HepG2 (cell line): ENCODE data around the gene CISTR. TPM values are rescaled to one million over a fixed set of nuclear protein-coding genes. Genes with fewer than 3 reads are reported as not detected.

Experiments
- ATAC-seq: fragments of 200-7000 bp; cut with Tn5 transposase; 3 replicates; pipeline ENCODE4 v1.9.1; 2020; ENCODE audit warnings: mild to moderate bottlenecking, moderate library complexity
- BruUV-seq: library from RNA; stranded (reverse); fragments of 400-500 nt; replicated peaks from 2 replicates; lab custom pipeline; 2021; lab: Mats Ljungman, UMichigan
- CTCF ChIA-PET: fragments of 300-600 bp; formaldehyde crosslinking; extraction: SDS; loops from one replicate; lab custom pipeline; 2021; ENCODE audit warnings: low total read pairs, inconsistent platforms, low intra/inter-chr PET ratio; lab: Yijun Ruan, JAX
- POLR2A ChIA-PET: fragments of 350-600 bp; sonication (Branson Sonifier 250); formaldehyde crosslinking; loops from one replicate; lab custom pipeline; 2020; ENCODE audit warnings: antibody characterized with exemption, inconsistent platforms; lab: Yijun Ruan, JAX
- DNase-seq: peaks from one replicate; pipeline ENCODE4 v3.0.0-alpha.2; 2015; ENCODE audit warnings: low spot score
- FAIRE-seq: peaks from 3 replicates; lab custom pipeline; 2011; peaks lifted over from hg19 to GRCh38; lab: Jason Lieb, UNC
- H2AFZ ChIP-seq: one replicate; pipeline ENCODE4 v1.6.1; 2011; ENCODE audit warnings: low read length, inconsistent platforms
- H3K27ac ChIP-seq: fragments of 300-600 bp; 3 replicates; pipeline ENCODE4 v1.8.0; 2011; ENCODE audit warnings: mixed run types, mild to moderate bottlenecking, mixed read lengths, low read length, inconsistent platforms; ENCODE audit not compliant: insufficient read depth; ENCODE audit errors: extremely low read length
- H3K27me3 ChIP-seq, 2 experiments: fragments of 200-600 bp in 1 of 2; 2 replicates in 1 of 2; 3 replicates in 1 of 2; pipeline versions ENCODE4 v1.6.0 to v1.8.0; 2011; ENCODE audit warnings: low read length in 2 of 2, mild to moderate bottlenecking in 2 of 2, moderate library complexity in 2 of 2, inconsistent platforms in 1 of 2; ENCODE audit not compliant: insufficient read depth in 2 of 2, control insufficient read depth in 1 of 2
- H3K36me3 ChIP-seq, 2 experiments: fragments of 200-600 bp in 1 of 2; replicated peaks in 1 of 2; 2 replicates in 1 of 2; 3 replicates in 1 of 2; pipeline versions ENCODE4 v1.5.1 to v1.8.0; 2011; ENCODE audit warnings: low read length in 2 of 2, inconsistent platforms in 1 of 2; ENCODE audit not compliant: insufficient read depth in 2 of 2, control insufficient read depth in 1 of 2
- H3K4me1 ChIP-seq: 2 replicates; pipeline ENCODE4 v1.5.1; 2012; ENCODE audit warnings: low read length, inconsistent platforms; ENCODE audit not compliant: insufficient read depth
- H3K4me2 ChIP-seq: 2 replicates; pipeline ENCODE4 v1.6.0; 2011; ENCODE audit warnings: low read depth, low read length, inconsistent platforms
- H3K4me3 ChIP-seq, 3 experiments: fragments of 200-600 bp in 1 of 3; sonication (generic), shearing (Covaris generic) in 1 of 3; replicated peaks in 1 of 3; 2 replicates each; pipeline ENCODE4 v1.5.1; 2011 to 2016; ENCODE audit warnings: low read length in 3 of 3, inconsistent platforms in 2 of 3, low read depth in 2 of 3, mild to moderate bottlenecking in 2 of 3, control low read depth in 1 of 3, mixed read lengths in 1 of 3; ENCODE audit not compliant: insufficient read depth in 1 of 3
- H3K79me2 ChIP-seq: one replicate; pipeline ENCODE4 v1.6.1; 2011; ENCODE audit warnings: low read length, inconsistent platforms; ENCODE audit not compliant: insufficient read depth
- H3K9ac ChIP-seq: 2 replicates; pipeline ENCODE4 v1.6.0; 2011; ENCODE audit warnings: mild to moderate bottlenecking, low read depth, low read length, inconsistent platforms; ENCODE audit not compliant: insufficient read depth
- H3K9me3 ChIP-seq: 2 replicates; pipeline ENCODE4 v1.5.1; 2012; ENCODE audit warnings: mild to moderate bottlenecking, low read length
- H4K20me1 ChIP-seq: 2 replicates; pipeline ENCODE4 v1.6.0; 2011; ENCODE audit warnings: inconsistent platforms, mild to moderate bottlenecking, low read length, moderate library complexity; ENCODE audit not compliant: insufficient read depth
- HIC2 ChIP-seq: sonication (generic); formaldehyde crosslinking; IDR thresholded peaks from 2 replicates; pipeline ENCODE4 v1.9.0; 2022; ENCODE audit warnings: low read depth, missing genetic modification reagents
- KMT2B ChIP-seq: IDR thresholded peaks from 2 replicates; pipeline ENCODE4 v1.6.1; 2016; ENCODE audit warnings: missing genetic modification reagents, missing compliant biosample characterization
- MYPOP ChIP-seq: sonication (generic); formaldehyde crosslinking; IDR thresholded peaks from 2 replicates; pipeline ENCODE4 v1.8.1; 2023; ENCODE audit warnings: mild to moderate bottlenecking, moderate library complexity, missing genetic modification reagents
- REPIN1 ChIP-seq: sonication (generic); formaldehyde crosslinking; IDR thresholded peaks from 2 replicates; pipeline ENCODE4 v1.8.0; 2022; ENCODE audit warnings: missing genetic modification reagents, low read depth, mild to moderate bottlenecking, borderline replicate concordance
- SMYD3 ChIP-seq: sonication (generic); formaldehyde crosslinking; IDR thresholded peaks from 2 replicates; pipeline ENCODE4 v1.8.1; 2023; ENCODE audit warnings: mild to moderate bottlenecking, missing genetic modification reagents
- ZNF143 ChIP-seq: sonication (generic); formaldehyde crosslinking; IDR thresholded peaks from 2 replicates; pipeline ENCODE4 v1.4.0; 2020; ENCODE audit warnings: missing genetic modification reagents
- ZNF776 ChIP-seq: sonication (generic); formaldehyde crosslinking; IDR thresholded peaks from 2 replicates; pipeline ENCODE4 v1.4.0; 2020; ENCODE audit warnings: mild to moderate bottlenecking, missing genetic modification reagents
- ZSCAN20 ChIP-seq: sonication (generic); formaldehyde crosslinking; IDR thresholded peaks from 2 replicates; pipeline ENCODE4 v1.4.0; 2020; ENCODE audit warnings: missing genetic modification reagents, mild to moderate bottlenecking, borderline replicate concordance
- WGBS: methylation state at CpG from one replicate; pipeline ENCODE4 v1.1.6; 2017; ENCODE audit warnings: low lambda C conversion rate; 5-methylcytosine and 5-hydroxymethylcytosine counted together
- in situ Hi-C: cut with HindIII; loops from 2 replicates; pipeline ENCODE4 v1.10.0; 2017; ENCODE audit warnings: low pct_unique_long_range_greater_than_20kb; ENCODE audit not compliant: extremely low pct_ligation_motif_present
- intact Hi-C: fragments of 100-400 bp; cut with micrococcal nuclease; formaldehyde crosslinking; loops from one replicate; pipeline ENCODE4 v1.10.0; 2022; ENCODE audit not compliant: unreplicated experiment
- polyA plus RNA-seq, 8 experiments: library from polyadenylated mRNA; depleted of rRNA in 3 of 8; stranded (reverse) in 7 of 8; unstranded in 1 of 8; fragments of >200 nt; fragmentation: Illumina TruSeq in 4 of 8; extraction: Trizol in 4 of 8; gene quantifications; 2 replicates each; pipeline versions ENCODE4 v1.2.1 to v1.2.3, GENCODE V29; 2011 to 2016; ENCODE audit warnings: low read depth in 4 of 8, missing spikeins in 1 of 8, mixed read lengths in 1 of 8; ENCODE audit not compliant: insufficient read depth in 1 of 8
- total RNA-seq, 5 experiments: library from RNA; depleted of rRNA; stranded (reverse); fragments of >200 nt; fragmentation: Illumina TruSeq; extraction: Trizol; gene quantifications; 2 replicates each; pipeline ENCODE4 v1.2.3, GENCODE V29; 2016; ENCODE audit warnings: low read depth in 1 of 5
- TF ChIP-seq, protein P1 (sequence below): sonication (generic); formaldehyde crosslinking; IDR thresholded peaks from 2 replicates; pipeline ENCODE4 v1.5.1; 2020; ENCODE audit warnings: missing genetic modification reagents, mild to moderate bottlenecking, borderline replicate concordance
- TF ChIP-seq, protein P2 (sequence below): IDR thresholded peaks from 2 replicates; pipeline ENCODE4 v1.4.0; 2020; ENCODE audit warnings: mild to moderate bottlenecking, missing genetic modification reagents
- TF ChIP-seq, protein P3 (sequence below): sonication (generic); formaldehyde crosslinking; conservative IDR thresholded peaks from 2 replicates; pipeline ENCODE4 v1.4.0; 2020; ENCODE audit warnings: missing genetic modification reagents

The CISTR gene
- total and polyA plus RNA-seq, 2 of the 13 experiments (the other 11 are each of a cell fraction or from before 2014, with no cell fraction given), result not detected

DNA sequence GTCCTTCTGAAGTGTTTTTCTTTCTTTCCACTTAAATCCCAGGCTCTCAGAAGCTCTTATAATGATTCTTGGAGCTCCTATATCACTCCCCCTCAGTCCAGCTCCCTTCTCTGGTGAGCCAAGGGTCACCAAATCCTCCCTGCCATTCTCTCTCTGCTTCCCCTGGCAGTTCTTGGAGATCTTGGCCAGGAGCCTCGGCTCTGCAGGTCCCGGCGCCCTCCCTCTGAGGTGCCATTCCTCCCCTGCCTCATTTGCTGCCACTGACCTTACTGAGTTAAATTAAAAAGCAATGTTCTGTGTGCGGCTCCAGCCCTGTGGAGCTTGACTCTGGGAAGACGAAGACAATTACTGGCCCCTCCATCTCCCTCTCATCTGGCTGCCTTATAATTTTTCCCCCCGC is 7.0 kb downstream of the CISTR start (continued):
- TF ChIP-seq ZNF143 (no peak), MYPOP (CRISPR knock-in tag) (no peak)

DNA sequence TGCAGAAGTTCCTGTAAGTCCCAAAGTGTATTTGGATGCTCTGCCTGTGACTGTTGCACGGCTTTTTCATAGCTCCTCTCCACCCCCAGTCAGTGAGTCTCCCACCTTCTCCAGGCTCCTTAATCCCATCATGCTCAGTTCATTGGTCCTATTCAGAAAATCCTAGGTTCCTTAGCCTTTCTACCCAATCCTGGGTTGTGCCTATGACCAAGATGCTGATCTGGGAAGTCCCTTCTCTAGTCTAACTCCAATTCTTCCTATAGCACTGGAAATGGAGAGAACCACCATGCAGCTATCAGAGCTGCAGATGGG is 7.7 kb downstream of the CISTR start:
- Histone ChIP-seq H3K9me3 (no peaks in the 10 kb centered on the region), H3K4me1 (no peaks in the 10 kb centered on the region), H3K4me3 (no peak overlapping the region), H3K27ac (no peak overlapping the region), H3K9ac (no peak overlapping the region), H3K79me2 (no peaks in the 10 kb centered on the region), H2AFZ (no peak overlapping the region), H4K20me1 (no peaks in the 10 kb centered on the region), H3K36me3 (no peaks in the 10 kb centered on the region), H3K4me2 (no peak overlapping the region), H3K27me3 (peaks cover 11 to 82% of the 10 kb centered on the region in 2 experiments; a peak in 4 of 5 replicates)
- CTCF ChIA-PET, result interaction anchor here (1.7 to 10.1 kb wide), 2 partner anchors 13 to 42 kb away, joined by 6 to 216 read pairs; no protein-coding TSS in a partner anchor
- no peak for ATAC-seq
- POLR2A ChIA-PET, result no interaction called here
- BruUV-seq, result no TSS peak
- DNase-seq, result no peak
- WGBS, result 92% methylated on average over 1 of the region's 1 CpG
- intact Hi-C loops (no loop called here), in situ Hi-C loops (loop anchor here (5.0 kb wide), 1 partner anchor 42 kb away; no protein-coding TSS in a partner anchor)
- no peak for FAIRE-seq
- TF ChIP-seq, protein P1, sequence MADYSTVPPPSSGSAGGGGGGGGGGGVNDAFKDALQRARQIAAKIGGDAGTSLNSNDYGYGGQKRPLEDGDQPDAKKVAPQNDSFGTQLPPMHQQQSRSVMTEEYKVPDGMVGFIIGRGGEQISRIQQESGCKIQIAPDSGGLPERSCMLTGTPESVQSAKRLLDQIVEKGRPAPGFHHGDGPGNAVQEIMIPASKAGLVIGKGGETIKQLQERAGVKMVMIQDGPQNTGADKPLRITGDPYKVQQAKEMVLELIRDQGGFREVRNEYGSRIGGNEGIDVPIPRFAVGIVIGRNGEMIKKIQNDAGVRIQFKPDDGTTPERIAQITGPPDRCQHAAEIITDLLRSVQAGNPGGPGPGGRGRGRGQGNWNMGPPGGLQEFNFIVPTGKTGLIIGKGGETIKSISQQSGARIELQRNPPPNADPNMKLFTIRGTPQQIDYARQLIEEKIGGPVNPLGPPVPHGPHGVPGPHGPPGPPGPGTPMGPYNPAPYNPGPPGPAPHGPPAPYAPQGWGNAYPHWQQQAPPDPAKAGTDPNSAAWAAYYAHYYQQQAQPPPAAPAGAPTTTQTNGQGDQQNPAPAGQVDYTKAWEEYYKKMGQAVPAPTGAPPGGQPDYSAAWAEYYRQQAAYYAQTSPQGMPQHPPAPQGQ, result no peak
- TF ChIP-seq ZSCAN20 (CRISPR knock-in tag) (no peak), REPIN1 (no peak), SMYD3 (CRISPR knock-in tag) (no peak), ZNF776 (CRISPR knock-in tag) (no peak), HIC2 (CRISPR knock-in tag) (no peak), KMT2B (no peak)
- TF ChIP-seq, protein P2, sequence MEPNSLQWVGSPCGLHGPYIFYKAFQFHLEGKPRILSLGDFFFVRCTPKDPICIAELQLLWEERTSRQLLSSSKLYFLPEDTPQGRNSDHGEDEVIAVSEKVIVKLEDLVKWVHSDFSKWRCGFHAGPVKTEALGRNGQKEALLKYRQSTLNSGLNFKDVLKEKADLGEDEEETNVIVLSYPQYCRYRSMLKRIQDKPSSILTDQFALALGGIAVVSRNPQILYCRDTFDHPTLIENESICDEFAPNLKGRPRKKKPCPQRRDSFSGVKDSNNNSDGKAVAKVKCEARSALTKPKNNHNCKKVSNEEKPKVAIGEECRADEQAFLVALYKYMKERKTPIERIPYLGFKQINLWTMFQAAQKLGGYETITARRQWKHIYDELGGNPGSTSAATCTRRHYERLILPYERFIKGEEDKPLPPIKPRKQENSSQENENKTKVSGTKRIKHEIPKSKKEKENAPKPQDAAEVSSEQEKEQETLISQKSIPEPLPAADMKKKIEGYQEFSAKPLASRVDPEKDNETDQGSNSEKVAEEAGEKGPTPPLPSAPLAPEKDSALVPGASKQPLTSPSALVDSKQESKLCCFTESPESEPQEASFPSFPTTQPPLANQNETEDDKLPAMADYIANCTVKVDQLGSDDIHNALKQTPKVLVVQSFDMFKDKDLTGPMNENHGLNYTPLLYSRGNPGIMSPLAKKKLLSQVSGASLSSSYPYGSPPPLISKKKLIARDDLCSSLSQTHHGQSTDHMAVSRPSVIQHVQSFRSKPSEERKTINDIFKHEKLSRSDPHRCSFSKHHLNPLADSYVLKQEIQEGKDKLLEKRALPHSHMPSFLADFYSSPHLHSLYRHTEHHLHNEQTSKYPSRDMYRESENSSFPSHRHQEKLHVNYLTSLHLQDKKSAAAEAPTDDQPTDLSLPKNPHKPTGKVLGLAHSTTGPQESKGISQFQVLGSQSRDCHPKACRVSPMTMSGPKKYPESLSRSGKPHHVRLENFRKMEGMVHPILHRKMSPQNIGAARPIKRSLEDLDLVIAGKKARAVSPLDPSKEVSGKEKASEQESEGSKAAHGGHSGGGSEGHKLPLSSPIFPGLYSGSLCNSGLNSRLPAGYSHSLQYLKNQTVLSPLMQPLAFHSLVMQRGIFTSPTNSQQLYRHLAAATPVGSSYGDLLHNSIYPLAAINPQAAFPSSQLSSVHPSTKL (CRISPR knock-in tag), result no peak
- TF ChIP-seq, protein P3, sequence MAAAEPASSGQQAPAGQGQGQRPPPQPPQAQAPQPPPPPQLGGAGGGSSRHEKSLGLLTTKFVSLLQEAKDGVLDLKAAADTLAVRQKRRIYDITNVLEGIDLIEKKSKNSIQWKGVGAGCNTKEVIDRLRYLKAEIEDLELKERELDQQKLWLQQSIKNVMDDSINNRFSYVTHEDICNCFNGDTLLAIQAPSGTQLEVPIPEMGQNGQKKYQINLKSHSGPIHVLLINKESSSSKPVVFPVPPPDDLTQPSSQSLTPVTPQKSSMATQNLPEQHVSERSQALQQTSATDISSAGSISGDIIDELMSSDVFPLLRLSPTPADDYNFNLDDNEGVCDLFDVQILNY (CRISPR knock-in tag), result no peak
